Neutrophil (primary cell): ENCODE measurements around the gene STK16.

Source experiments
- H3K27ac ChIP-seq: fragments of 200-600 bp; sonication (generic); 2 replicates; pipeline ENCODE4 v1.5.1; 2016; ENCODE audit warnings: mild to moderate bottlenecking, moderate library complexity
- H3K27me3 ChIP-seq: fragments of 200-600 bp; sonication (generic); 2 replicates; pipeline ENCODE4 v1.6.0; 2016; ENCODE audit warnings: mild to moderate bottlenecking
- H3K36me3 ChIP-seq: fragments of 200-600 bp; sonication (generic); 2 replicates; pipeline ENCODE4 v1.5.1; 2017
- H3K4me1 ChIP-seq, 2 experiments: fragments of 200-600 bp in 1 of 2; sonication (generic) in 1 of 2; 1 replicate in 1 of 2; 2 replicates in 1 of 2; pipeline versions ENCODE4 v1.5.1 to v1.6.1; 2013 to 2016; ENCODE audit warnings: low read depth in 1 of 2, low read length in 1 of 2, mild to moderate bottlenecking in 1 of 2, moderate library complexity in 1 of 2; ENCODE audit not compliant: control insufficient read depth in 1 of 2, insufficient read depth in 1 of 2
- H3K4me3 ChIP-seq, 2 experiments: fragments of 200-600 bp in 1 of 2; sonication (generic) in 1 of 2; 1 replicate in 1 of 2; 2 replicates in 1 of 2; pipeline ENCODE4 v1.5.1; 2013 to 2016; ENCODE audit warnings: low read depth in 1 of 2, low read length in 1 of 2, mild to moderate bottlenecking in 1 of 2, moderate library complexity in 1 of 2
- H3K9me3 ChIP-seq: fragments of 200-600 bp; sonication (generic); 2 replicates; pipeline ENCODE4 v1.5.1; 2016
- CTCF ChIP-seq: fragments of 200-600 bp; sonication (generic); IDR thresholded peaks from 2 replicates; pipeline ENCODE4 v1.5.1; 2016; ENCODE audit warnings: antibody characterized with exemption

STK16 gene

DNA sequence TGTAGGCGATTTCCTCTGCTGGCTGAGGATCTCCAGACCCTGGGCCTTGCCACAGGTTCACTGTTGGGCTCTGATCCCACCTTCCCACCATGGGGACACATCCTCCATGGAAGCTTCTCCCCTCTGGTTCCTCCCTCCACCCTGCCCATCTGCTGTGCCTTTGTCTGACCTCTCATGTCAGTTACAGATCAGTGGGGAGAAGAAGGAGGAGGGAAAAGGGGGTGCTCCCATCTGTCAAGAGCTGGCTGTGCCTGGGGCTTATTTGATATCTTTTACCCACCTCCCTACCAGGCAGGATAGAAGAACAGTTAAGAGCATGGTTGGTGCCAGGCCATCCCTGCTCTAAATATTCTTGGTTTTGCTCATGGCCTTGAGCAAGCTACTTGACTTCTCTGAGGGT is 21.6 kb downstream of the STK16 start:
- no peak for TF ChIP-seq CTCF
- Histone ChIP-seq H3K27me3 (peaks cover 24% of the 10 kb centered on the region), H3K9me3 (no peaks in the 10 kb centered on the region), H3K4me1 (peaks cover 10 to 12% of the 10 kb centered on the region in 2 experiments), H3K36me3 (no peaks in the 10 kb centered on the region), H3K27ac (no peak overlapping the region), H3K4me3 (no peak overlapping the region)

DNA sequence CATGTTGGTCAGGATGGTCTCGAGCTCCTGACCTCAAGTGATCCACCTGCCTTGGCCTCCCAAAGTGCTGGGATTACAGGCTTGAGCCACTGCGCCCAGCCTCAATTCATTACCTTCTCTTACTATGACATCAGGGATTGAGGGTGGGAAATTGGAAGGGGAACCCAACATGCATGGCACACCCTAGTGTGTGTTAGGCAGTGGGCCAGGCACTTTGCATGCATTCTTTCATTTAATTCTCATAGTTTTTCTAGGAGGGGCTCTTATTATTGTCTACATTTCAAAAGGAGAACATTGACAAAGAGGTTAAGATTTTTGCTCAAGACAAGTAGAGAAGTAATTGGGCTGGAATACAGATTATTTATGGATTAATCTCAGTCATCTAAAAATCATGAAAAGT is 23.0 kb downstream of the STK16 start:
- no peak overlapping the region for H3K4me3 ChIP-seq
- no peaks in the 10 kb centered on the region for H3K9me3 ChIP-seq
- H3K27me3 ChIP-seq: peaks cover 29% of the 10 kb centered on the region
- TF ChIP-seq CTCF: no peak
- no peaks in the 10 kb centered on the region for H3K36me3 ChIP-seq
- H3K27ac ChIP-seq: no peak overlapping the region
- peaks cover 8 to 9% of the 10 kb centered on the region in 2 experiments for H3K4me1 ChIP-seq

- no peak for TF ChIP-seq CTCF
- no peaks in the 10 kb centered on the region for H3K9me3 ChIP-seq
- no peak overlapping the region for H3K4me3 ChIP-seq
- H3K27me3 ChIP-seq: peaks cover 41% of the 10 kb centered on the region
- no peaks in the 10 kb centered on the region for H3K36me3 ChIP-seq
- H3K4me1 ChIP-seq: no peaks in the 10 kb centered on the region
- no peak overlapping the region for H3K27ac ChIP-seq
Measured at GRCh38 chr2:219269362-219270054, 24.2 kb downstream of the STK16 start.

DNA sequence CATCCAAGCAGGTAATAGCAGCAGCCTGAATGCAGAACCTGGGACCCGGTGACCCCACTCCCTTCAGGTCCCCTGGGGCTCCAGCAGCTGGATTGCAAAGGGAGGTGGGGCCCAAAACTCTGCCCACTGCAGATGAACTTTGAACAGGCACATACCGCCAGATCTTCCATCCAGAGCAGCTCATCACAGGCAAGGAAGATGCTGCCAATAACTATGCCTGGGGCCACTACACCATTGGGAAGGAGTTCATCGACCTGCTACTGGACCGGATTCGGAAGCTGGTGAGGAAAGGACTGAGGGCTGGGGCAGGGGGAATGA is 24.7 kb downstream of the STK16 start:
- Histone ChIP-seq H3K4me1 (no peaks in the 10 kb centered on the region), H3K9me3 (no peaks in the 10 kb centered on the region), H3K36me3 (no peaks in the 10 kb centered on the region), H3K4me3 (no peak overlapping the region), H3K27me3 (peaks cover 42% of the 10 kb centered on the region), H3K27ac (no peak overlapping the region)
- no peak for TF ChIP-seq CTCF

DNA sequence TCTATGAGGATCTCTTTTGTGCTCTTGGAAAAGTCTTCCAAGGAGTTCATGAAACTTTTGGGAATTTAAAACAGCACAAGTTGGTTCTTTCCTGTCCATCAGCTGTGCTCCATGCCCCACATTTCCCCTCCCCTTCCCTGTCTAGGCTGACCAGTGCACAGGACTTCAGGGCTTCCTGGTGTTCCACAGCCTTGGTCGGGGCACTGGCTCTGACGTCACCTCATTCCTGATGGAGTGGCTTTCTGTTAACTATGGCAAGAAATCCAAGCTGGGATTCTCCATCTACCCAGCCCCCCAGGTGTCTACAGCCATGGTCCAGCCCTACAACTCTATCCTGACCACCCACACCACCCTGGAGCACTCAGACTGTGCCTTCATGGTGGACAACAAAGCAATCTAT is 25.7 kb downstream of the STK16 start:
- no peak overlapping the region for H3K27ac ChIP-seq
- peaks cover 42% of the 10 kb centered on the region for H3K27me3 ChIP-seq
- H3K4me1 ChIP-seq: no peaks in the 10 kb centered on the region
- H3K4me3 ChIP-seq: no peak overlapping the region
- no peaks in the 10 kb centered on the region for H3K36me3 ChIP-seq
- no peak for TF ChIP-seq CTCF
- no peaks in the 10 kb centered on the region for H3K9me3 ChIP-seq

- no peak overlapping the region for H3K27ac ChIP-seq
- H3K4me3 ChIP-seq: no peak overlapping the region
- H3K4me1 ChIP-seq: peaks cover under 1% of the 10 kb centered on the region in 2 experiments
- peaks cover 42% of the 10 kb centered on the region for H3K27me3 ChIP-seq
- no peaks in the 10 kb centered on the region for H3K36me3 ChIP-seq
- TF ChIP-seq CTCF: no peak
- no peaks in the 10 kb centered on the region for H3K9me3 ChIP-seq
Measured at GRCh38 chr2:219272356-219272755, 27.1 kb downstream of the STK16 start.
